K562 (cell line): ENCODE measurements around the gene PIH1D1. TPM values are rescaled to one million over a fixed set of nuclear protein-coding genes. Genes with fewer than 3 reads are reported as not detected.
A peak's percentile ranks its signal among the peaks of the same experiment; 100 is the strongest.

Source experiments
- CBX8 ChIP-seq: fragments of 200-600 bp; sonication (generic); IDR thresholded peaks from 2 replicates; pipeline ENCODE4 v1.6.1; 2012; ENCODE audit warnings: borderline replicate concordance, mixed run types, low read depth, mild to moderate bottlenecking, moderate library complexity, mixed read lengths, low read length, control low read depth, inconsistent platforms; ENCODE audit not compliant: poor library complexity, severe bottlenecking; ENCODE audit errors: extremely low read depth
- CTBP1 ChIP-seq: fragments of 450-650 bp; IDR thresholded peaks from 2 replicates; pipeline ENCODE4 v1.6.1; 2016; ENCODE audit warnings: borderline replicate concordance
- E2F8 ChIP-seq: fragments of 450-650 bp; IDR thresholded peaks from 2 replicates; pipeline ENCODE4 v1.7.1; 2018; ENCODE audit warnings: mild to moderate bottlenecking, low read depth; ENCODE audit not compliant: partially characterized antibody
- ETV1 ChIP-seq: fragments of 450-650 bp; conservative IDR thresholded peaks from 2 replicates; pipeline ENCODE4 v1.6.1; 2016; ENCODE audit warnings: missing genetic modification characterization, control low read depth, low read depth, missing compliant biosample characterization
- HDAC6 ChIP-seq: IDR thresholded peaks from 2 replicates; pipeline ENCODE4 v1.6.1; 2012; ENCODE audit warnings: low read depth, mild to moderate bottlenecking, control low read depth, inconsistent platforms, low read length, moderate library complexity
- PCBP2 ChIP-seq: fragments of 200-400 bp; formaldehyde crosslinking; IDR thresholded peaks from 2 replicates; pipeline ENCODE4 v1.6.1; 2018; ENCODE audit warnings: low read length, low read depth, mild to moderate bottlenecking, moderate library complexity; ENCODE audit not compliant: poor library complexity, severe bottlenecking
- RBM22 ChIP-seq: fragments of 200-400 bp; formaldehyde crosslinking; IDR thresholded peaks from 2 replicates; pipeline ENCODE4 v1.6.1; 2018; ENCODE audit warnings: low read length, low read depth; ENCODE audit not compliant: poor library complexity, severe bottlenecking
- SIN3B ChIP-seq: fragments of 450-650 bp; IDR thresholded peaks from 2 replicates; pipeline ENCODE4 v1.6.1; 2017; ENCODE audit warnings: low read depth, mild to moderate bottlenecking, moderate library complexity
- ZBTB7A ChIP-seq: IDR thresholded peaks from 2 replicates; pipeline ENCODE4 v1.6.1; 2011; ENCODE audit warnings: low read depth, mild to moderate bottlenecking, low read length, moderate library complexity, borderline replicate concordance; ENCODE audit not compliant: control insufficient read depth
- ZNF143 ChIP-seq: sonication (generic); formaldehyde crosslinking; IDR thresholded peaks from 2 replicates; pipeline ENCODE4 v1.9.0; 2022; ENCODE audit warnings: mild to moderate bottlenecking, missing genetic modification reagents
- ZNF609 ChIP-seq: sonication (generic); formaldehyde crosslinking; IDR thresholded peaks from 2 replicates; pipeline ENCODE4 v1.8.1; 2023; ENCODE audit warnings: missing genetic modification reagents, mild to moderate bottlenecking, borderline replicate concordance
- polyA plus RNA-seq, 8 experiments: library from polyadenylated mRNA; depleted of rRNA in 4 of 8; stranded (reverse) in 5 of 8; unstranded in 3 of 8; fragments of >200 nt; fragmentation: Nextera tagmentation in 2 of 8; fragmentation: Illumina TruSeq in 1 of 8; extraction: Ambion mirVana in 2 of 8; extraction: Trizol in 1 of 8; gene quantifications; 2 replicates each; pipeline versions ENCODE4 v1.2.1 to v1.2.3, GENCODE V29; 2011 to 2014; ENCODE audit warnings: inconsistent platforms in 1 of 8, missing spikeins in 1 of 8
- total RNA-seq, 7 experiments: library from RNA; depleted of rRNA in 6 of 7; stranded (reverse); fragments of >200 nt in 6 of 7; fragmentation: Illumina TruSeq in 2 of 7; extraction: Trizol in 2 of 7; gene quantifications; 2 replicates each; pipeline versions ENCODE4 v1.2.1 to v1.2.3, GENCODE V29; 2011 to 2021; ENCODE audit warnings: low replicate concordance in 1 of 7
- TF ChIP-seq, protein P1 (sequence below): fragments of 250-450 bp; sonication (Bioruptor Pico); IDR thresholded peaks from 2 replicates; pipeline ENCODE4 v1.5.0; 2022; ENCODE audit warnings: mild to moderate bottlenecking
- TF ChIP-seq, protein P2 (sequence below), 2 experiments: fragments of 450-650 bp in 1 of 2; sonication (generic) in 1 of 2; formaldehyde crosslinking; conservative IDR thresholded peaks; 2 replicates each; pipeline versions ENCODE4 v1.4.0 to v1.8.1; 2020 to 2022; ENCODE audit warnings: mild to moderate bottlenecking in 1 of 2, missing genetic modification reagents in 1 of 2

PIH1D1 gene
- total and polyA plus RNA-seq, 9 of the 15 experiments (the other 6 are each of a cell fraction or from before 2014, with no cell fraction given), result 26.5 to 224 (median 137) TPM

- TF ChIP-seq ETV1 (tag), result no peak; the same call in 1 of the 2 replicates
- no peak for TF ChIP-seq ZBTB7A
- peak; percentile 83 for TF ChIP-seq ZNF143 (CRISPR knock-in tag)
- TF ChIP-seq HDAC6, result no peak
- TF ChIP-seq ZNF609 (CRISPR knock-in tag), result no peak
- TF ChIP-seq, protein P1, sequence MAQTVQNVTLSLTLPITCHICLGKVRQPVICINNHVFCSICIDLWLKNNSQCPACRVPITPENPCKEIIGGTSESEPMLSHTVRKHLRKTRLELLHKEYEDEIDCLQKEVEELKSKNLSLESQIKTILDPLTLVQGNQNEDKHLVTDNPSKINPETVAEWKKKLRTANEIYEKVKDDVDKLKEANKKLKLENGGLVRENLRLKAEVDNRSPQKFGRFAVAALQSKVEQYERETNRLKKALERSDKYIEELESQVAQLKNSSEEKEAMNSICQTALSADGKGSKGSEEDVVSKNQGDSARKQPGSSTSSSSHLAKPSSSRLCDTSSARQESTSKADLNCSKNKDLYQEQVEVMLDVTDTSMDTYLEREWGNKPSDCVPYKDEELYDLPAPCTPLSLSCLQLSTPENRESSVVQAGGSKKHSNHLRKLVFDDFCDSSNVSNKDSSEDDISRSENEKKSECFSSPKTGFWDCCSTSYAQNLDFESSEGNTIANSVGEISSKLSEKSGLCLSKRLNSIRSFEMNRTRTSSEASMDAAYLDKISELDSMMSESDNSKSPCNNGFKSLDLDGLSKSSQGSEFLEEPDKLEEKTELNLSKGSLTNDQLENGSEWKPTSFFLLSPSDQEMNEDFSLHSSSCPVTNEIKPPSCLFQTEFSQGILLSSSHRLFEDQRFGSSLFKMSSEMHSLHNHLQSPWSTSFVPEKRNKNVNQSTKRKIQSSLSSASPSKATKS (CRISPR knock-in tag), result no peak
- TF ChIP-seq, protein P2, sequence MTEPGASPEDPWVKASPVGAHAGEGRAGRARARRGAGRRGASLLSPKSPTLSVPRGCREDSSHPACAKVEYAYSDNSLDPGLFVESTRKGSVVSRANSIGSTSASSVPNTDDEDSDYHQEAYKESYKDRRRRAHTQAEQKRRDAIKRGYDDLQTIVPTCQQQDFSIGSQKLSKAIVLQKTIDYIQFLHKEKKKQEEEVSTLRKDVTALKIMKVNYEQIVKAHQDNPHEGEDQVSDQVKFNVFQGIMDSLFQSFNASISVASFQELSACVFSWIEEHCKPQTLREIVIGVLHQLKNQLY (CRISPR knock-in tag; conservative IDR thresholded peaks at IDR 0.05), result no peak
- no peak for TF ChIP-seq CBX8
- TF ChIP-seq PCBP2, result no peak
- peak; percentile 39 for TF ChIP-seq CTBP1
- TF ChIP-seq E2F8, result peak; percentile 69
- TF ChIP-seq RBM22, result no peak
- 0 out of 2 replicates have a peak, but pooled peaks have one; percentile 31 for TF ChIP-seq SIN3B
Measured at GRCh38 chr19:49453013-49453756, 1.6 kb upstream of the PIH1D1 start, which contains the start of gene ALDH16A1 (continued).
